T-helper 22 cell (primary cell): Measurements from ENCODE around the gene ELP1.
"Not testable (repeated sequence)": the region's sequence is repeated elsewhere in the genome, so short reads cannot be mapped to it uniquely, and the experiment has no call there.

Experiments
- DNase-seq: peaks from one replicate; pipeline ENCODE4 v3.0.0-alpha.2; 2020; ENCODE audit warnings: low read depth

ELP1 gene

DNA sequence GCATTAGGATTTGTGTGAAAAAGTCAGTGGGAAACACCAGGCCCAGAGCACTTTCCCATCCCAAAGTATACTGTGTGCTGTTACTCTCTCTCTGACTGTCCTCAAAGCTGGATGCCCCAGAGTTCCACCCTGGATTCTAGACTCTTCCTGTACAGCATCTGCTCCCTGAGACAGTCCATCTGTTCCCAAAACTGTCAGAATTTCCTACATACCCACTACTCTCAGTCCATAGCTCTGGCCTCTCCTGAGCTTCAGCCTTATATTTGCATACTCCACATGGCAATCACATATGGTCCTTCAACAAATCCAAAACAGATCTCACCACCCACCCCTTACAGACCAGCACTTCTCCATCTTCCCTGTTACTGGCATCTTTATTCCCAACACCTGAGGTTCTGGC is 9.5 kb downstream of the ELP1 start:
- no peak for DNase-seq

DNA sequence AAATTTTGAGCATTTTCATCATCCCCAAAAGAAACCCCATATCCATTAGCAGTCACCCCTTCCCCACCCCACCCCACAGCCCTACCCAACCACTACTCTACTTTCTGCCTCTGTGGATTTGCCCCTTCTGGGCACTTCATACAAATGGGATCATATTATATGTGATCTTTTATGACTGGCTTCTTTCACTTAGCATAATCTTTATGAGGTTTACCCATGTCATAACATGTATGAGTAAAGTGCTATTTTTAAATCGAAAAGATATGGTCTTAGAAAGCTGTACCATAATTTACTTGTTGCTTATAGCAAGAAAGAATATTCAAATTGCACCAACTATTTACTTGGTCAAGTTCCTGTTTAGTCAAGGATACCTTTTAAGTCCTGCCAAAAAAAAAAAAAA is 12.7 kb downstream of the ELP1 start:
- no peak for DNase-seq

DNA sequence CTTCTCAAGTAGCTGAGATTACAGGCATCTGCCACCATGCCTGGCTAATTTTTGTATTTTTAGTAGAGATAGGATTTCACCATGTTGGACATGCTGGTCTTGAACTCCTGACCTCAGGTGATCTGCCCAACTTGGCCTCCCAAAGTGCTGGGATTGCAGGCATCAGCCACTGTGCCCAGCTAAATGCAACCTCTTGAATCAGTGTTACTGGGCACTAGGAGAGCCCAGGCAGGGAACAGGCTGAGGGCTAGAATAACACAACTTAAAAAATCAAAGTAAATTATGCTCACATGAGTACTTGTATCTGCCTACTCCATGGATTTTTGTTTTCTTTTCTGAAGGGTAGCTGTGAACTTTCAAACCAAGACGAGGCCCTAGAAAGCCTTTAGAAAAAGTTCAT is 13.5 kb downstream of the ELP1 start:
- DNase-seq: not testable (repeated sequence)

DNA sequence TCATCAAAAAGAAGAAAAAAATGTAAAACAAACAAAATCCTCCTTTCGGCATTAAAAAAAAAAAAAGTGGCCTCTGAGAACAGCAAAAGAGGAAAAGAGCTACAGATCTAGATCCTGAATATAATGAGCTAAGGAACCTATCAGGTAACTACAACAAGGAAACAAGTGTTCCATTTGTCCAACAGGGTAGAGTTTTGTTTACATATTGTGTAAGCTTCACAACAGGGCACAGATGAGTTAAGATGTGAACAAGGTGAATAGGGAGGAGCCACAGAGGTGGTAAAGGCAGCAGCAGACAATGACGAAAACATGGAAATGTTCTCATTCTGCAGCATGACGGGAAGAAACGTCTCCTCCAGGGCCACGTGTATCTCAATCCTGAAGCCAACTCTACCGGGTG is 14.4 kb downstream of the ELP1 start:
- DNase-seq: no peak

DNA sequence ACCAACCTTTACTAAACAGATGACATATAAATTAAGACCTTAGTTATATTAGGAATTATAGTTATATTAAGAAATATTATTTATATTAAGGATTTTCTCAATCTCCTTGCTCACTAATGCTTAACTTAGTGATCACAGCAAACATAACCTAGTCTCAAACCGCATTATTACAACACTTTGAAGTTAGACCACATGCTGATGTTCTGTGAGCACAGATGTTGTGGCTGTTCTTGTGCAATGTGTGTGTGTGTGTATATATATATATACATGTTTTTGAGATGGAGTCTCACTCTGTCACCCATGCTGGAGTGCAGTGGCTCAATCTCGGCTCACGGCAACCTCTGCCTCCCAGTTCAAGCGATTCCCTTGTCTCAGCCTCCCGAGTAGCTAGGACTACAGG is 20.5 kb downstream of the ELP1 start:
- no peak for DNase-seq

DNA sequence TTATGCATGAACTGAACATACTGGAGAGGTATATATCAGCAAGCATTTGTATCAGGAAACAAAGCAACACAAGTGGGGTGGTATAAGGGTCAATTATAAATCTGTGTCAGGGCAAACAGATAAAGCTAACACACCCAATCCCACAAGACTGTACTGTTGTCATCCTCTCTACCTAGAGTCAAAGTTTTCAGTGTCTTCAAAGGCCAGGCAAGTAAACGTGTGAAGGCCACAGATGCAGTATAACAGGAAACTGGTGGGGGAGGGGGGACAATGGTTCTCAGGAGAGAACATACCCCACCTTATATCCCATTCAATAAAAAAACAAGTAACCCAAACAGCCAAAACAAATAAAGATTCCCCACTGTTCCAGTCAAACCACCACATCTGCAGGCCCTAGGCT is 22.1 kb downstream of the ELP1 start:
- DNase-seq: no peak

DNA sequence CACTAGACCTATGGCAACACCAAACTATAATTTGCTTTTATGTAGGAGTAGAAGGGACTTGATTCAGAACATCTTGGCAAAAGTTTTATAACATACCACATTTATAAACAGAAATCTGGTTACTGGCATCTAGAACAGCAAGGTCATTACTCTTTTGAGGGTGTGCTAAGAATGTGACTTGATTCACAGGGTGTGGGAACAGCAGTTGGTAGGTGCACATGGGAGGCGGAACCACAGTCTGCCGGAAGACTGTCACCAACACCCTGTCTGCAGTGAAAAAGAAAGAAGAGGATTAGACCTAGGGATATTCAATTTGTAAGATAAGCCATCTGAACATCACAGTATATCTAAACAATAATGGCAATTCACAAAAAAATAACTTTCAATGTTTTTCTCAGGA is 23.0 kb downstream of the ELP1 start:
- DNase-seq: no peak

DNA sequence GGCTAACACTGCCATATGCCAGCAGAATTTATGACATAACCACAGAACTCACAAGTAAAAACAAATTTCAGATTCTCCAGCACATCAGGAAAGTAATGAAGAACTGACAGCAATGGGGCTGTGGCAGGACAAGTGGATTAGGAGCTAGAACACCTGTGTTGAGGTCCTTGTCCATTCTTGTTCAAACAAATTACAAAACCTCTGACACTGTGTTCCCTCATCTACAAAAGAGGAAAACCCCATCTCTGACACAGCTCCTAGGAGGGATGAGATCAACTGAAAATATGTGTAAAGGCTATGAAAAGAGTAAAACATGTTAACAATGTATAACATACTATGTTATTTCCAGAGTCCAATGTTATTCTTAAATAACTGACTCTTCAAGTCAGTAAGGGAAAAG is 23.5 kb downstream of the ELP1 start:
- no peak for DNase-seq

DNA sequence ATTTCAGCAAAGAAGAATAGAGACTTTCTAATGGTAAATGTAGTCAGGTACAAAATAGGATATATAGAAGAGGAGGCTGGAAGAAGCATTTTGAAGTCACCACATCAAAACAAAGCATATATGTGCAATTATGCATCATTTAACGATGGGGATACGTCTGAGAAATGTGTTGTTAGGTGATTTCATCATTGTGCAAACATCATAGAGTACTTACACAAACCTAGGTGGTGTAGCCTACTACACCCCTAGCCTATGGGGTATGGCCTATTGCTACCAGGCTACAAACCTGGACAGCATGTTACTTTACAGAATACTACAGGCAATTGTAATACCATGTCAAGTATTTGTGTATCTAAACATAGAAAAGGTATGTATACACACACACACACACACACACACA is 28.4 kb downstream of the ELP1 start:
- no peak for DNase-seq

DNA sequence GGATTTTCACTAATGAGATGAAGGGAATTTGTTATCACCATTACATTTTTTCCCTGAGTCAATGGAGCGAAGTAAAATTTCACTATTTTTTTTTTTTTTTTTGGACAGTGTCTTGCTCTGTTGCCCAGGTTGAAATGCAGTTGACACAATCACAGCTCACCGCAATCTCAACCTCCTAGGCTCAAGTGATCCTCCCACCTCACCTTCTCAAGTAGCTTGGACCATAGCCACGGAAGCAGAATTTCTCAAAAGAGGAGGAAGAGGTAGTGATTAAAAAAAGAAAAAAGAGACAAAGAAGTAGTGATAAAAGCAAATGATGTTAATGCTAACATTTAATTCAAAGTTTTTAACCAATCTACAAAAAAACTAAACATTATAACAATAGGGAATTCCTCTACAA is 29.8 kb downstream of the ELP1 start:
- DNase-seq: no peak

DNA sequence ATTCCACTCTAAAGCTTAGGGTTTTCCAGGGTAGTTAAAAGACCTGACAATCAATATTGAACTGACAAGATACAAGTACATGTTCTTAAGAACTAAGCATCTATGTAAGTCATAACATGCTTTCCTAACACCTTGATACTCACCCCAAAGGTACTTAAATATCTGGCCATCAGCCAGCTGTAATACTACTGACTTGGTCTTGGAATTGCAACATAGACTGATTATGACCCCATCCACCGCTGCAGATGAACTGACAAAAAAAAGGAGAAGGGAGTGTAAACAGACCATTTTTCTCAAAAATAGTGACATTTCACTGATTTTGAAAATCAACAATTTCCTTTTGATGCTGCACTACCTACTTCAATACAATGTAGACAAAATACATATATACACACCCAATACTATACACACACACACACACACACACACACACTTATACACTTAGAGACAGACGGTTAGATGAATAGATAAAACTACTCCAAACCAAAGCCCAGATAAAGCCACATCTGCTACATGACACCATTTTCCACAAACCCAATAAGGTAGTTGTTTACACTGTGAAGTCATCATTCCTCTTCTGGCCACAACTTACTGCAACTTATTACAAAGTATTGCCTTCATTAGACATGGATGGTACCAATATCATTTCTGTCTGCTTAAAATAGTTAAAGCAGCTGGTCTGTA is 30.4 kb downstream of the ELP1 start:
- no peak for DNase-seq

DNA sequence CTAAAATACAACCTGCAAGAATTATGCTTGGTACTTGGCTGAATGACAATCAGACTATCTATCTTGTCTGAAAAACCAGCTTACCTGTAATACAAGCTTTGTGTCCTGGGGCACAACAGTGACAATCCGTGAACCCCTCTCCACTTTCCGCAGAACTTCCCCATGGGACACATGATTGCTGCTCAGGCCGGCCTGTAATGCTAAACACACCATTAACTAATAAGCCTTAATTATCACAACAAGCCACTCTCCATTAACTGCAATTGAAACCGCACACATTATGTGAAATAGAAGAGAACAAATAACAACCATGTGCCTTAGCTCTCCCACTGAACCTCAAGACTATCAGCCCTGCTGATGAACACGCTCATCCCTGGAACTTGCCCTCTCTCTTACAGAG is 33.7 kb downstream of the ELP1 start:
- DNase-seq: no peak

DNA sequence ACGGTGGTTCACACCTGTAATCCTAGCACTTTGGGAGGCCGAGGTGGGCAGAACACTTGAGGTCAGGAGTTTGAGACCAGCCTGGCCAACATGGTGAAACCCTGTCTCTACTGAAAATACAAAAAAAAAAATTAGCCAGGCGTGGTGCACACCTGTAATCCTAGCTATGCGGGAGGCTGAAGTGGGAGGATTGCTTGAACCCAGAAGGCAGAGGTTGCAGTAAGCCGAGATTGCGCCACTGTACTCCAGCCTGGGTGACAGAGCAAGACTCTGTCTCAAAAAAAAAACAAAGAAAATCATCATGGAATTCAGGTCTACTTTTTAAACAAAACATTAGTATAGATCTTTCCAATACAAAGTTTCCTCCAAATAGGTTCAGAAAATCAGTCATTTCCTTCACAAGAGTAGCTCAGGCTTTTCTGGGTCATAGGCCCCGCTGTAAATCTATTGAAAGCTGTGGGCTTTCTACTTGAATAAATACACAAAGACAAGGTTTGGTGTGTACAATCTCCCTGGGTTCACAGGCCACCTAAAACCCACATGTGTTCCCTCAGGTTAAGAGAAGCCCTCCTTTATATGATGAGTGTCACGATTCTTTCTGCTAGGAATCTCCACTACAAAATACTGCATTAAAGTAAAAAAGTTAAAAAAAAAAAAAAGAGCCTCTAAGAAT is 34.8 kb downstream of the ELP1 start:
- not testable (repeated sequence) for DNase-seq

DNA sequence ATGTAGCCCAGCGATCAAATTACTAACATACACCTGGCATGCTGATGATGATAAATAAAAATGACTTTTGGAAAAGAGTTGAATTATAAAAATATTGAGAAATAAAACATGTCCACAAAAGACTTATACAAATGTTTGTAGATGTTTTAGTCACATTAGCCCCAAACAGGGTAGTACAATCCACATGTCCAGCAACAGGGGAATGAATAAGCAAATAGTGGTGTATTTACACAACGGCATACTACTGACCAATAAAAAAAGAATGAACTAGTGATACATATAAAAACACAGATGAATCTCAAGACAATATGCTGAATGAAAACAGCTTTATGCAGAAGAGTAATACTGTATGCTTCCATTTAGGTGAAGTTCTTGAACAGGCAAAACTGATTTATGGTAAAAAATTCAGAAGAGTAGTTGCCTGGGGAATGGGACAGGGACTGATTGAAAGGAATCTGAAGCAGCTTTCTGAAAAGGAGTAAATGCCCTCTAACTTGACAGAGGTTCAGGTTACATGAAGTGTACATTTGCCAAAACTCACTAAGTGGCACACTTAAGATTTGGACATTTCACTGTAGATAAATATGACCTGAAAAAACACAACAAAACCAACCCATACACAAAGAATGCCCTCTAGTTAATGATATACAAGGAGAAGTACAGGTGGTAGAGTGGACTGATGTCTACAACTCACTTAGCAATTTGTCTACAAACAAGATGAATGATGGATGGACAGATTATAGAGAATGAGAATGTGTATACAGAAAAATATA is 36.4 kb downstream of the ELP1 start:
- DNase-seq: no peak

DNA sequence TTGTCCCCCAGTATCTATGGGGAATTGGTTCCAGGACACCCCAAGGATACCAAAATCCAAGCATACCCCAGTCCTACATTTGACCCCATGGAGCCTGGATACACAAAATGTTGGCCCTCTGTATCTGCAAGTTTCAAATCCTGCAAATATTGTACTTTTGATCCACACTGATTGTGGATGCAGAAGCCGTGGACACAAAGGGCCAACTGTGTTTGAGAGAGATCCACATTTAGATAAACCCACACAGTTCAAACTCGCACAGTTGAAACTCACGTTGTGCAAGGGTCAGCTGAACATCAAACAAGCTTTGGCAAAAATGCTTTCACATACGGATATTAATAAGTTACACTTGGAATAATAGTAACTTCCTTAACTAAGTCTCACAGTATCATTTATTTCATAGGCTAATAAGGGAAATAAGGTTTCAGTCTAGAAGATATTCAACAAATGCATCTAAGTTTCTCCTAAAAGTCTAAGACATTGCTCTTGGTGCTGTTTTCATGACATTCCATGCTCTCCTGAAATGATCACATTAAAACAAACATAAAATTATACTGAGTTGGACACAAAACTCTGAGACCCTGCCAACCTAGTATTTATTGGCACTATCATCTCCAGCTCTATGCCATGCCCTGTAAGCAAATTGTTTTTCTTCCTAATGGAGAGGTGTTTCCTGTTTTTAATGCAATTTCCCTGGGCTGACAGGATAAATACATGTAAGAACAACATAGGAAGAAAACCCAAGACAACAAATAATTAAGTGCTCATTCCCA is 39.5 kb downstream of the ELP1 start:
- no peak for DNase-seq

DNA sequence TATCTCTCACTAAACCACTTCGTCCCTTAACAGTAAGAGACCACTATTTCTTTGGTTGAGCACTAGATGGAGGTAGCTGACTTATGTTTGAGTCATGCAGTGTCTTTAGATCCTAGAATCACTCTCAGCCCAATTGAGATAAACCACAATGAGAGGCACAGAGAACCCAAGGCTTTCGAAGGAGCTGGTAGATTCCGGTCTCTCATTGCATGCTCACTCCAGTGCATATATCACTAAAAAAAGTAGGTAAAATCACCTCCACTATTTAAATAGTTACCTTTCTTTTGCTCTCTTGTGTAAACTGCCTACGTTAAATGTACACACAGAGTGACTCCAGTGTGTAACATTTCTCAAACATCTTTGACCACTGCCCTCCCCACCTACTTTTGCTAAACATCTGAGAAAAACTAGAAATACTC is 44.3 kb downstream of the ELP1 start:
- no peak for DNase-seq

DNA sequence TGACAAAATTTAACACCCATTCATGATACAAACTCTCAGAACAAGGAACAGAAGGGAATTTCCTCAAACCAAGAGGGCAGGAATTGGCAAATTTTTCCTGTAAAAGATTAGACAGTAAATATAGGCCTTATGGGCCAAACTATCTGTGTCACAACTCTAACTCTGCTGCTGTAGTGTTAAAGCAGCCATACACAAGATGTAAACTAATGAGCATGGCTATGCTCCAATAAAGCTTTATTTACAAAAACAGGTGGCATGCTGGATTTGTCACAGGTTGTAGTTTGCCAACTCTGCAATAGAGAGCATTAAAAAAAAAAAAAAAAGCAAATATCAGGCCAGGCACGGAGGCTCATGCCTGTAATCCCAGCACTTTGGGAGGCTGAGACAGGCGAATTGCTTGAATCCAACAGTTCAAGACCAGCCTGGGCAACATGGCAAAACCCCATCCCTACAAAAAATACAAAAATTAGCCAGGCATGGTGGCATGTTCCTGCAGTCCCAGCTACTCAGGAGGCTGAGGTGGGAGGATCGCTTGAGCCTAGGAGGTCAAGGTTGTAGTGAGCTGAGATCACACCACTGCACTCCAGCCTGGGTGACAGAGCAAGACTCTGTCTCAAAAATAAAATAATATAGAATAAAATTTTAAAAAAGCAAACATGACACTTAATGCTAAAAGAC is 47.2 kb downstream of the ELP1 start:
- DNase-seq: not testable (repeated sequence)

DNA sequence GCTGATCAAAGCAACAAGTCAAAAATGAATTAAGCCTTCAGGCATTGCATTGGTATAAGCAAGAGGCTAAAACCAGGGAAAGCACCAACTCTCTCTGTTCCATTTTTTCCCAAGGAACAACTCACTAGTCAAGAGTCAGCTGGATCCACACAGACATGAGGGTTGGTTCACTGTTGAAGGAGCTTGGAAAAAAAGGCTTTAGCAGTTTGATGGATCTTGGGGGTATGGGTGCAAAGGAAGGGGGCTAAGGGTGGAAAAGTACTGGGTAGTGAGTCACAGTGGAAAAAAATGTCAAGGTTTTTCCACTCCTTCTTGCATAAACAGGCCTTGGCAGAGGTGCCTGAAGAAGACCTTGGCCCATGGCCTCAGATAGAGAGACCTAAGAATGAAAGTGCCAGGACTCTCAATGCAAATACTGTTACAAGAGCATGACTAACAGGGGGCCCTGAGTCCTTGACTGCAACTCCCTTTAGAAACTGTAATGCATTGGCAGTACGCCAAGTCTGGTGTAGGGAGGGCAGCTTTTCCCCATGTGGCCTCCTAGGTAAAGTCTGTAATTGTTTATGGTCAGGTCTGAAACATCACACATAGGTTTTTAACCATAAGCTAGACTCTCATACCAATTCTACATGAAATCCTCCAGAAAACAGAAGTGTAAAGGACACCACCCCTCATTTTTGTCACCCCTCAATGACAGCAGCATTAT is 48.1 kb downstream of the ELP1 start:
- no peak for DNase-seq

DNA sequence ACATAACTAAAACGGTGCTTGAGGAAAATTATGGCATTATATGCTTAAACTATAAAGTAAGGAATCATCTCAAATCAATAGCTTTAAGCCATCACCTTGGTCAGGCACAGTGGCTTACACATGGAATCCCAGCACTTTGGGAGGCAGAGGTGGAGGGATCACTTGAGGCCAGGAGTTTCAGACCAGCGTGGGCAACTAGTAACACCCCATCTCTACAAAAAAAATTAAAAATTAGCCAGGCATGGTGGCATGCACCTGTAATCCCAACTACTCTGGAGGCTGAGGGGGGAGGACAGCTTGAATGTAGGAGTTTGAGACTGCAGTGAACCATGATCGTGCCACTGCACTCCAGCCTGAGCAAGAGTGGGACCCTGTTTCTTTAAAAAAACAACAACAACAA is 49.2 kb downstream of the ELP1 start:
- no peak for DNase-seq

DNA sequence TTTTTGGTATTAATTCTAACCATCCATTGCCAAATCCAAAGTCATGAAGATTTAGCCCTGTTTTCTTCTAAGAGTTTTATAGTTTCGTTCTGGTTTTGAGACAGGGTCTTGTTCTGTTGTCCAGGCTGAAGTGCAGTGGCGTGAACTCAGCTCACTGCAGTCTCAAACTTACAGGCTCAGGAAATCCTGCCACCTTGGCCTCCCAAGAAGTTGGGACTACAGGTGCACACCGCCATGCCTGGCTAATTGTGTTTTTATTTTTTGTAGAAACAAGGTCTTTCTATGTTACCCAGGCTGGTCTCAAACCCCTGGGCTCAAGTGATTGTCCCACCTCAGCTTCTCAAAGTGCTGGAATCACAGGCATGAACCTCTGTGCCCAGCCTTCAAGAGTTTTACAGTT is 50.8 kb downstream of the ELP1 start:
- no peak for DNase-seq
